ENCODE measurements around the gene CIRBP.

Gene CIRBP

GRCh38 chr19:1231729-1232637 lies 37.1 kb upstream of the CIRBP start:
- no peak for DNase-seq (ENCODE audit: low read depth in 2 of 2)
- no peak for TF ChIP-seq CTCF (IDR thresholded peaks at IDR 0.05; ENCODE audit: low read depth, low read length)
- no peak overlapping the region for H3K4me3 ChIP-seq (replicated peaks in 1 of 2; ENCODE audit: low read depth in 2 of 2, low read length in 2 of 2)

DNA sequence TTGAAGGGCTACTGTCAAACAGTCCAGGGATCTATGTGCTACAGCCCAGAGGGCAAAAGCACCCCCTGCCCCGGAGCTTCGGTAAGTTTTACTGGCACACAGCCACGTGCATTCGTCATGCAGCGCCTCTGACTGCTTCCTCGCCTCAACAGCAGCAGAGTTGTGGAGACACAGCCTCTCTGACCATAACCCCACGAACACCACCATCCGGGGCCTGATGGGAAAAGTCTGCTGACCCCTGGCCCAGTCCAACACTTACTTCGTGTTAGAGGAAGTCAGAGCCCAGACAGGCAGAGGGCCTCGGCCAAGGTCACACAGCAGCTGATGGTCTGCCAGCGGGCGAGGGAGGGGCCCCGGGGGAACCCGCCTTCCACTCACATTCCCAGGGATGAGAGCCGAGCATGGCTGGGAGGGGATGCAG lies 36.5 kb upstream of the CIRBP start:
- H3K4me3 ChIP-seq (replicated peaks in 1 of 2; ENCODE audit: low read depth in 2 of 2, low read length in 2 of 2) = no peak overlapping the region
- no peak for TF ChIP-seq CTCF (IDR thresholded peaks at IDR 0.05; ENCODE audit: low read depth, low read length)
- peak; percentile 72 for DNase-seq (ENCODE audit: low read depth in 2 of 2)

DNA sequence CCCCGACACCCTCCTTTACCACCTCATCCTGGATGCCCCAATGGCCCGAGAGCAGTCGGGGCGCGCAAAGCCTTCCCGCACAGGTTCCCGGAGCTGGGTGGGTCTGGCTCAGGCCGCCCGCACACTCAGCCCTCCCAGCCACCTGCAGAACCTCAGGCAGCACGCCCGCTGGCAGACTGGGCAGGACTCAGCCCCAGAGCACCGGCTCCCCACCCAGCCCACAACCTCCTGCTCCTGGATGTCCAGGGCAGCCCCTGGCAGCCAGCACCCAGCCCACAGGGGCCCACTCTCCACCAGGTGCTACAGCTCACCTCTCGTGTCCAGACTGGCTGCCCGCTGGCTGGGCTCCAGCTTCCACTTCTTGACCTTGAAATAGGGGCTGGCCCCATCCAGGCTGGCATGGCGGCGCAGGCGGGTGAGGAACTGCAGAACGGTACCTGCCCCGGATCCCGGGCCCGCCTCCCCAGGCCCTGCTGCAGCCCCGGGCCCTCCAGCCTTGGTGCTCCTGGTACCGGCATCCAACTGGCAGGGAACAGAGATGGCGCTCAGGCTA lies 35.9 kb upstream of the CIRBP start:
- DNase-seq (ENCODE audit: low read depth in 2 of 2) = no peak
- no peak for TF ChIP-seq CTCF (IDR thresholded peaks at IDR 0.05; ENCODE audit: low read depth, low read length)
- no peak overlapping the region for H3K4me3 ChIP-seq (replicated peaks in 1 of 2; ENCODE audit: low read depth in 2 of 2, low read length in 2 of 2)

GRCh38 chr19:1234051-1234954 lies 34.8 kb upstream of the CIRBP start:
- DNase-seq (ENCODE audit: low read depth in 2 of 2) = no peak
- H3K4me3 ChIP-seq (replicated peaks in 1 of 2; ENCODE audit: low read depth in 2 of 2, low read length in 2 of 2) = no peak overlapping the region
- TF ChIP-seq CTCF (IDR thresholded peaks at IDR 0.05; ENCODE audit: low read depth, low read length) = no peak

DNA sequence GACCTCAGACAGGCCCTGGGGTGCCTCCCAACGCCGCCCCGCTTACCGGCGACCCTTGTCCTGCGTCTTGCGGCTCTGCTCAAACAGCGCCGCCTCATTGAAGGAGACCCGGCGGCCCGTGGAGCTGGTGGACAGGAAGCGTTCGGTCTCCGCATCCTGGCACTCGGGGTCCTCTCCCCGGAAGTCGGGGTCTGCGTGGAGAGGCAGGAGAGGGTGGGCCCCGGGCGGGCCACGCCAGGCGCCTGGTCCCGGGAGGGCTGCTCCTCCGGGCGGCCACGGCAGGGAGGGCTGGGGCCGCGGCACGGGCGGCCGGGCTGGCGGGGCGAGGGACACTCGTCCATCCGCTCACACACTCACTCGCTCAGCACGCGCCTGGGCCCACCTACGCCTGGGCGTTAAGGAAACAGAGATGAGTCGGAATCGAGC lies 34.2 kb upstream of the CIRBP start:
- no peak for DNase-seq (ENCODE audit: low read depth in 2 of 2)
- no peak overlapping the region for H3K4me3 ChIP-seq (replicated peaks in 1 of 2; ENCODE audit: low read depth in 2 of 2, low read length in 2 of 2)
- TF ChIP-seq CTCF (IDR thresholded peaks at IDR 0.05; ENCODE audit: low read depth, low read length) = no peak

DNA sequence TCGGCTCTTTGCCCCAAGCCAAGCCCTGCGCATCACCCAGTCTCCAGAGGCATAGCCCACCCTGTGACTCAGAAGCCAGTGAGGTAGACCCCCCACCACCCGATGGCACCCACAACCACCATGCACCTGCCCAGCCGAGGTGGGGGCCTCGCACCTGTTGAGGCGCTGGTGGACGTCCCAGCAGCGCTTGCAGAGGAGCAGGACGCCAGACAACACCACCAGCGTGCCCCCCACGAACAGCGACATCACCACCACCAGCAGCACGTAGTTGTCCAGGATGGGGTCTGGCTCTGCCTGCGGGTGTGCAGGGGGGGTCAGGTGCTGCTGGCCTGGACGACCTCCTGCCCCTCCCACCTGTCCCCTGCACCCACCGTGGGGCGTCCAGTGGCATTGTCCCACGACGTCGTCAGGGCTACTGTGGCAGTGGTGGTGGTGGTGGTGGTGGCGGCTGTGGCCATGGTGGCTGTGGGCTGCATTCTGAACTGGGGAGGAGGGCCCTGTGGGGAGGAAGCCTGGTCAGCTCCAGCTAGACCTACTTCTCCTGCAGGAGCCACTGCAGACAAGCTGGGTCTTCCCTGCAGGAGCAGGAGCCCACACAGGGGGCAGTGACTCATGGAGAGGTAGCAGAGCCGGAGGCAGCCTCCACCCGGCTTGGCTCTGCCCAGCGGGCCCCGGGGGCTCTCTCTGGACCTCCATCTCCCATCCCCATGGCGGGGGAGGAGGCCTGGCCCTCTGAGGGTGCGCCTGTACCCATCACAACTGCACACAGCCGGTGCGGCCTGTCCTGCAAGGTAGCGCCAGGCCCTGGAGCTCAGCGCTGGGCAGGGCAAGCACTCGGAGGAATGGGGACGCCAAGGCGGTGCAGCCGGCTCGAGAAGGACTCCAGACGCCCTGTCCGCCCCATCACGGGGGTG lies 33.2 kb upstream of the CIRBP start:
- H3K4me3 ChIP-seq (replicated peaks in 1 of 2; ENCODE audit: low read depth in 2 of 2, low read length in 2 of 2) = peak overlapping the region; percentile 28 to 35
- DNase-seq (ENCODE audit: low read depth in 2 of 2) = peak in 1 of 2 donors; percentile 23
- TF ChIP-seq CTCF (IDR thresholded peaks at IDR 0.05; ENCODE audit: low read depth, low read length) = no peak

Data from cardiac fibroblast (primary cell).